ENCODE results near the gene PMEPA1.

Gene PMEPA1

GRCh38 chr20:57609086-57609841 lies 100.6 kb downstream of the PMEPA1 start:
- DNase-seq (ENCODE audit: low read depth), result no peak

- no peak for DNase-seq (ENCODE audit: low read depth)
Observed at GRCh38 chr20:57608516-57608915, 101.3 kb downstream of the PMEPA1 start.

- DNase-seq (ENCODE audit: low read depth), result no peak
Observed at GRCh38 chr20:57605878-57606277, 103.9 kb downstream of the PMEPA1 start.

- DNase-seq (ENCODE audit: low read depth), result no peak
Observed at GRCh38 chr20:57605045-57605444, 104.8 kb downstream of the PMEPA1 start.

- no peak for DNase-seq (ENCODE audit: low read depth)
Observed at GRCh38 chr20:57603120-57603519, 106.7 kb downstream of the PMEPA1 start.

GRCh38 chr20:57601737-57602136 lies 108.1 kb downstream of the PMEPA1 start:
- no peak for DNase-seq (ENCODE audit: low read depth)

GRCh38 chr20:57601211-57601570 lies 108.6 kb downstream of the PMEPA1 start:
- DNase-seq (ENCODE audit: low read depth), result no peak

GRCh38 chr20:57600320-57601210 lies 109.2 kb downstream of the PMEPA1 start:
- DNase-seq (ENCODE audit: low read depth), result peak; percentile 11

- no peak for DNase-seq (ENCODE audit: low read depth)
Observed at GRCh38 chr20:57598491-57598890, 111.3 kb downstream of the PMEPA1 start.
